ENCODE measurements around the gene SLC28A2. TPM values are rescaled to one million over a fixed set of nuclear protein-coding genes. Genes with fewer than 3 reads are reported as not detected.

SLC28A2 gene
- total and polyA plus RNA-seq, 7 experiments from 2014 or later: not detected

Other genes with a start within 250 kb of the SLC28A2 start
- 1 to 10 TPM; 2.7 to 7.8 (median 6.4) TPM for gene SORD, start 229.0 kb upstream of the SLC28A2 start, total RNA-seq
- gene SORD, start 229.0 kb upstream of the SLC28A2 start, polyA plus RNA-seq: 1 to 10 TPM; 6.5 to 7.1 TPM
- under 1 TPM in 1 of 5 experiments, not detected in 4; 0.49 TPM for gene DUOX2, start 138.1 kb upstream of the SLC28A2 start, total RNA-seq
- gene DUOX2, start 138.1 kb upstream of the SLC28A2 start, polyA plus RNA-seq: not detected
- gene DUOXA2, start 137.9 kb upstream of the SLC28A2 start, total RNA-seq: not detected
- not detected for gene DUOXA2, start 137.9 kb upstream of the SLC28A2 start, polyA plus RNA-seq
- under 1 TPM in 2 of 5 experiments, not detected in 3; 0.49 to 0.51 TPM for gene DUOXA1, start 122.4 kb upstream of the SLC28A2 start, total RNA-seq
- gene DUOXA1, start 122.4 kb upstream of the SLC28A2 start, polyA plus RNA-seq: under 1 TPM in 1 of 2 donors, not detected in 1; 0.22 TPM
- under 1 TPM in 2 of 5 experiments, not detected in 3; 0.05 to 0.34 TPM for gene DUOX1, start 122.2 kb upstream of the SLC28A2 start, total RNA-seq
- 1 to 10 TPM; 1.2 to 2.0 TPM for gene DUOX1, start 122.2 kb upstream of the SLC28A2 start, polyA plus RNA-seq
- 1 to 10 TPM; 3.5 to 8.7 (median 6.2) TPM for gene SHF, start 64.3 kb upstream of the SLC28A2 start, total RNA-seq
- 1 to 10 TPM; 2.5 to 3.0 TPM for gene SHF, start 64.3 kb upstream of the SLC28A2 start, polyA plus RNA-seq
- gene GATM, start 126.3 kb downstream of the SLC28A2 start, total RNA-seq: 1 to 10 TPM in 3 of 5 experiments, under 1 TPM in 2; 0.29 to 2.4 (median 1.6) TPM
- under 1 TPM in 1 of 2 donors, not detected in 1; 0.14 TPM for gene GATM, start 126.3 kb downstream of the SLC28A2 start, polyA plus RNA-seq

Data from naive thymus-derived CD4-positive, alpha-beta T cell (primary cell).